Kidney (tissue), 14 donors: Measurements from ENCODE around the gene TANC1. TPM values are rescaled to one million over a fixed set of nuclear protein-coding genes. Genes with fewer than 3 reads are reported as not detected.

Experiments used
- DNase-seq, 5 donors: peaks; one replicate each; pipeline ENCODE4 v3.0.0-alpha.2; 2013 to 2020
- FAIRE-seq: peaks from 2 replicates; lab custom pipeline; 2012; peaks lifted over from hg19 to GRCh38; lab: Jason Lieb, UNC
- H3K27ac ChIP-seq, 2 donors: one replicate each; pipeline ENCODE4 v1.7.0; 2013; ENCODE audit warnings: low read depth in 2 of 2, low read length in 2 of 2, inconsistent platforms in 1 of 2
- H3K27me3 ChIP-seq: one replicate; pipeline ENCODE4 v1.7.1; 2013; ENCODE audit warnings: low read length, inconsistent platforms; ENCODE audit not compliant: control insufficient read depth, insufficient read depth
- H3K36me3 ChIP-seq, 3 donors: one replicate each; pipeline versions ENCODE4 v1.7.0 to v1.7.1; 2013; ENCODE audit warnings: low read length in 3 of 3, control low read depth in 1 of 3, inconsistent platforms in 1 of 3; ENCODE audit not compliant: insufficient read depth in 3 of 3, control insufficient read depth in 2 of 3
- H3K4me1 ChIP-seq, 3 donors: one replicate each; pipeline versions ENCODE4 v1.7.0 to v1.7.1; 2013; ENCODE audit warnings: low read length in 3 of 3, inconsistent platforms in 1 of 3, low read depth in 1 of 3; ENCODE audit not compliant: control insufficient read depth in 2 of 3, insufficient read depth in 2 of 3
- H3K4me3 ChIP-seq, 3 donors: one replicate each; pipeline versions ENCODE4 v1.7.0 to v1.8.1; 2013; ENCODE audit warnings: low read length in 3 of 3, control low read depth in 1 of 3, inconsistent platforms in 1 of 3
- H3K9ac ChIP-seq, 3 donors: one replicate each; pipeline versions ENCODE4 v1.7.0 to v1.7.1; 2013; ENCODE audit warnings: low read length in 3 of 3, control low read depth in 1 of 3, inconsistent platforms in 1 of 3
- H3K9me3 ChIP-seq, 3 donors: one replicate each; pipeline versions ENCODE4 v1.7.0 to v1.7.1; 2013; ENCODE audit warnings: low read length in 3 of 3, control low read depth in 1 of 3, inconsistent platforms in 1 of 3; ENCODE audit not compliant: control insufficient read depth in 2 of 3, insufficient read depth in 1 of 3
- intact Hi-C: fragments of 100-400 bp; cut with DNase I; formaldehyde crosslinking; loops from one replicate; pipeline ENCODE4 v1.11.1; 2022
- polyA plus RNA-seq: library from polyadenylated mRNA; stranded (reverse); fragments of 350-450 nt; fragmentation: Illumina TruSeq; extraction: RNeasy Lipid Tissue Mini Kit (QIAGEN cat#74804); gene quantifications from one replicate; pipeline ENCODE4 v1.2.3, GENCODE V29; 2014; ENCODE audit warnings: low read depth, low replicate concordance; ENCODE audit not compliant: insufficient read depth
- total RNA-seq: library from RNA; stranded (reverse); fragmentation: NEBNext Ultra II Directional; extraction: Animal tissue kit (Norgen Biotek cat#: 25700); gene quantifications from one replicate; pipeline ENCODE4 v1.2.1, GENCODE V29; 2021
- TF ChIP-seq, protein P1 (sequence below): IDR thresholded peaks from 3 replicates; pipeline ENCODE4 v1.5.1; 2012; ENCODE audit warnings: mild to moderate bottlenecking, moderate library complexity, borderline replicate concordance; ENCODE audit not compliant: insufficient read depth; ENCODE audit errors: extremely low read depth
- donor health status: control.
- donor health status: control.
- donor health status: control.
- donor health status: control.
- donor health status: control.
- donor health status: DM: yes; HTN: yes; CAD: no.
- donor health status: Normal renal cell carcinoma (clear cell type).

Gene TANC1
- total and polyA plus RNA-seq, 2 donors from 2014 or later, result 9.2 to 39.0 TPM

DNA sequence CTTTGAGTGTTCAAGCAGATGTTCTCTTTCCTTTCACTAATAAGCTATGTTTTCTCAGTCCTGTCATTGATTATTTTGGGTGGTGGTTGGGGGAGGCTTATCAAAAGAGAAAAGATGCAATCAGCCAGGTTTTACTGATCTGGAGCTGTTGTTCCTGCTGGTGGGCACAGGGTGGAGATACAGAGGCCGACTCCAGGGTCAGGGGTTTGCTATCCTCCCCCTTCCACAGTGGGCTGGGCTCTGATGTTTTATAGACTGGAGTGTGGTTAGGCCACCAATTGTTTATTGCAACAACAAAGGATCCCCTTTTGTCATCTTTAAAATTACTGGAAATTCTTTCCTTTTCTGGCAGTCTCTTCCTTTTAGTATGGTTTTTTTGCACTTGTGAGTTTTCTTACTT lies 120.5 kb downstream of the TANC1 start:
- no peak overlapping the region for H3K4me3 ChIP-seq
- H3K27me3 ChIP-seq, result no peaks in the 10 kb centered on the region
- H3K9ac ChIP-seq, result no peak overlapping the region
- TF ChIP-seq, protein P1, sequence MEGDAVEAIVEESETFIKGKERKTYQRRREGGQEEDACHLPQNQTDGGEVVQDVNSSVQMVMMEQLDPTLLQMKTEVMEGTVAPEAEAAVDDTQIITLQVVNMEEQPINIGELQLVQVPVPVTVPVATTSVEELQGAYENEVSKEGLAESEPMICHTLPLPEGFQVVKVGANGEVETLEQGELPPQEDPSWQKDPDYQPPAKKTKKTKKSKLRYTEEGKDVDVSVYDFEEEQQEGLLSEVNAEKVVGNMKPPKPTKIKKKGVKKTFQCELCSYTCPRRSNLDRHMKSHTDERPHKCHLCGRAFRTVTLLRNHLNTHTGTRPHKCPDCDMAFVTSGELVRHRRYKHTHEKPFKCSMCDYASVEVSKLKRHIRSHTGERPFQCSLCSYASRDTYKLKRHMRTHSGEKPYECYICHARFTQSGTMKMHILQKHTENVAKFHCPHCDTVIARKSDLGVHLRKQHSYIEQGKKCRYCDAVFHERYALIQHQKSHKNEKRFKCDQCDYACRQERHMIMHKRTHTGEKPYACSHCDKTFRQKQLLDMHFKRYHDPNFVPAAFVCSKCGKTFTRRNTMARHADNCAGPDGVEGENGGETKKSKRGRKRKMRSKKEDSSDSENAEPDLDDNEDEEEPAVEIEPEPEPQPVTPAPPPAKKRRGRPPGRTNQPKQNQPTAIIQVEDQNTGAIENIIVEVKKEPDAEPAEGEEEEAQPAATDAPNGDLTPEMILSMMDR, result no peak
- no peaks in the 10 kb centered on the region for H3K36me3 ChIP-seq
- DNase-seq (no peak), FAIRE-seq (no peak)
- intact Hi-C loops, result no loop called here
- H3K9me3 ChIP-seq, result no peaks in the 10 kb centered on the region
- peaks cover 11 to 40% (median 25%) of the 10 kb centered on the region in 3 donors for H3K4me1 ChIP-seq
- H3K27ac ChIP-seq, result peak overlapping the region in 1 of 2 donors; percentile 64

DNA sequence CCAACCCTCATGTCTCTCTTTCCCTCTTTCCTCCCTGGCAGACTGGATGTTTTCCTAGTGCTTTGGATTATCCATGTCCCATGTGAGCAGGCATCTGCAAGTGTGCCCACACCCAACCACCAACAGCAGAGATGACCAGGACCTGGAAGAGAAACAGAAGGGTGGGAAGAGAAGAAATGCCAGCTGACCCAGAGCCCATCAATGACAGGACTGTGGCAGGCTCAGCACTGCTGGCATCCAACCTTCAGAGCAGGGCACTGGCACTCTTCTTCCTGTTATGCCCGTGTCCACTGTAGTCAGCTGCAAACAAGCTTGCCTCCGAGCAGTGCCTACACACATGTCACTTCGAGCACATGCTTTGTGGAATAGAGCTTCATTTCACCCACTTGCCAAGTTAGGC lies 121.1 kb downstream of the TANC1 start:
- Histone ChIP-seq H3K4me3 (peak overlapping the region in 1 of 3 donors; percentile 37), H3K27ac (peak overlapping the region in 1 of 2 donors; percentile 64), H3K9ac (no peak overlapping the region), H3K27me3 (no peaks in the 10 kb centered on the region), H3K4me1 (peaks cover 11 to 46% (median 31%) of the 10 kb centered on the region in 3 donors), H3K9me3 (no peaks in the 10 kb centered on the region), H3K36me3 (no peaks in the 10 kb centered on the region)
- TF ChIP-seq, protein P1, result no peak
- DNase-seq (no peak), FAIRE-seq (no peak)
- intact Hi-C loops, result no loop called here

DNA sequence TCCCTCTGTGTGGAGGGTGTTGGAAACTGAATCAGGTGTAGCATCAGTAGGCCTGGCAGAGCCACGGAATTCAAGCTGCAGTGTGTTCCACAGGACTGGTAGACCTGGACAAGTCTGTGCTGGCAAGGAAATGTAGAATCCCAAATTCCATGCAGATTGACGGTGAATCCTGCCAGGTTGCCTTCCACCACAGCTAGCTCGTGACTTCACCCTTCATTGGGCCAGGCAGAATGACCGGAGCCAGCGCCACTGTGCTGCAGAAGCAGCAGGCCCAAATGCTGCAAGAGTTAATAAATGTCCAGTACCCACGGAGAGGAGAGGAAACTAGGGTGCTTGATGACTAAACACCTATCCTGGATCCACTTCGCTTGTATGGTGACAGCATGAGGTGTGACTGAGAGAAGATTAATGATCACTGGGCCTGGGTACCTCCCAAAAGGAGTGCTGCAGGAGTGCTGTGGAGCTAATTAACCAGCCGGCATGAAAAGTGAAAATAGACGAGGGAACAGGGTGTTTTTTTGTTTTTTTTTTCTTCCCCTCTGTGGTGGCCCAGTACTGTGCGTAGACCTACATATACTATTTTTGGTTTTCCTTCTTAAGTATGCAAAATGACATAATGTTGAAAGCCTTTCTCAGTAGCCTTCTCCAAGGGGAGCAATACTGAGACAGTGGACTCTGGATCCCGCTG lies 122.2 kb downstream of the TANC1 start:
- Histone ChIP-seq H3K4me1 (peaks cover 11 to 42% (median 31%) of the 10 kb centered on the region in 3 donors), H3K27me3 (no peaks in the 10 kb centered on the region), H3K4me3 (peak overlapping the region in 1 of 3 donors; percentile 37), H3K36me3 (no peaks in the 10 kb centered on the region), H3K9me3 (no peaks in the 10 kb centered on the region), H3K9ac (peak overlapping the region in 1 of 3 donors; percentile 27), H3K27ac (peak overlapping the region; percentile 61 to 66)
- intact Hi-C loops, result no loop called here
- TF ChIP-seq, protein P1, result no peak
- DNase-seq (peak in 4 of 5 donors; percentile 47 to 84 (median 68)), FAIRE-seq (no peak)
